Measurements from ENCODE around the gene AP1S3.
"Not testable (repeated sequence)": the region's sequence is repeated elsewhere in the genome, so short reads cannot be mapped to it uniquely, and the experiment has no call there.

AP1S3 gene

DNA sequence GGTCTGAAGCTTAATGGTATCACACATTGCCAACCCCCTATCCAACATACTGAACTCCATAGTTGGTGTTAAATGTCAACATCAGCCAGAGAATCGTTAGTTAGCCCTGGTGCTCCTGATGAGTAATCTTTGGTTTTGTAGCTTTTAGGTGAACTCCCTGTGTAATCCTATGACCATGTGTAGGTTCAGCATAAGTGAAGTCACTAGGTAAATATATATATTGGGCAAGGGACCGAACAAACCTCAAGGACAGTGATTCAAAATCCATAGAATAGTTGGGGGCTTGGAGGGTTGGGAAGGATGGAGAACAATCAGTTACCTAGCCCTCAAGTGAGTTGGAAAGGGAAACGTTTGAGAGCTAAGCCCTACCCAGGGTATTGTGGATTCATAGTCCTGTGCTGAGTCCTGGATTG is 16.0 kb upstream of the AP1S3 start:
- no peak for DNase-seq (ENCODE audit: low read depth in 2 of 2)

DNA sequence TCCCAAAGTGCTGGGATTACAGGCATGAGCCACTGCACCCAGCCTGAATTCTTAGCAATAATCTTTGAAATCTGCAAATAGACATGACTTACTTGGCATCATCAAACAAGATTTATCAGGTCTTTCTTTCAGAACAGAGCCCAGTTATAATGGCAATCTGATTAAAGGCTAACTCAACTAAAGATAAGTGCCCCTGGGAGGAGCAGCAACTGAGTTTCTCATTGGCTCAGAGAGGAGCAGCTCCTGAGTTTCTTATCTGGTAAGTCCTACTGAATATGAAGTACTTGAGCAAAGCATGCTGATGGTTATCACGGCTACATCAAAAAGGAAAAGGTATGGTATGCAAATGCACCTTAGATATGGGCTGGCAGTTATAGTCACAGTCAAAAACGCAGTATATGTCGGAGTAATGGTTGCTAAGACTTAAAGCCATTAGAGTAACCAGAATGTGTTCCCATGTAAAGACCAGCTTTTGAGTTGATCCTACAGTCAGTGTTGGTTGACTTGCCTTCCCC is 15.0 kb upstream of the AP1S3 start:
- DNase-seq (ENCODE audit: low read depth in 2 of 2) = no peak

DNA sequence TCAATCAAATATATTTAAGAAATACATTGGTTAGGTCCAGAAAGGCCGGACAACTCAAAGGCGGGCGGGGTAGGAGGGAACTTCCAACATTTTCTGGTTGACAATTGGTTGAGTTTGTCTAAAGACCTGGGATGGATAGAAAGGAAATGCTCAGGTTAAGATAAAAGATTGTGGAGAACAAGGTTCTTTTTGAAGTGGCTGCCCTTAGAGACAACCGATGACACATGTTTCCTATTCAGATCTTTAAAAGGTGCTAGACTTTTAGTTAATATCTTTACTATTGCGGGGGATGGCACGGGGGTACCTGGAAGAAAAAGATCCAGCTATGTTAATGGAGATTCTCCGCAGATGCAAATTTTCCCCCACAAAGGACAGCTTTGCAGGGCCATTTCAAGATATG is 10.0 kb upstream of the AP1S3 start:
- no peak for DNase-seq (ENCODE audit: low read depth in 2 of 2)

DNA sequence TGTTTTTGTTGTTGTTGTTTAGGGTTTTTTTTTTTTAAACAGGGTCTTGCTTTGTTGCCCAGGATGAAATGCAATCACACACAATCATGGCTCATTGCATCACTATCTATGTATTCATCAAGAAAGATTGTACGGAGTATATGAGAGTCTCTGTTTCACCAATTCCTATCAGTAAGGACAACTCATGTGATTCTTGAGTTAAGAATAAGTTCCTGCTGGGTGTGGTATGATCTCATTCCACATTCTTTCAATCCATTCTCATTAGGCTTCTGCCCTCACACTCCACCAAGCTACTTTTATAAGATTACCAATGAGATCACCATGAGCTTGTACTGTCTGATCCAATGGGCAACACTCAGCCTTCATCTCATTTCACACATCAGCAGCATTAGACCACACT is 9.1 kb upstream of the AP1S3 start:
- no peak for DNase-seq (ENCODE audit: low read depth in 2 of 2)

DNA sequence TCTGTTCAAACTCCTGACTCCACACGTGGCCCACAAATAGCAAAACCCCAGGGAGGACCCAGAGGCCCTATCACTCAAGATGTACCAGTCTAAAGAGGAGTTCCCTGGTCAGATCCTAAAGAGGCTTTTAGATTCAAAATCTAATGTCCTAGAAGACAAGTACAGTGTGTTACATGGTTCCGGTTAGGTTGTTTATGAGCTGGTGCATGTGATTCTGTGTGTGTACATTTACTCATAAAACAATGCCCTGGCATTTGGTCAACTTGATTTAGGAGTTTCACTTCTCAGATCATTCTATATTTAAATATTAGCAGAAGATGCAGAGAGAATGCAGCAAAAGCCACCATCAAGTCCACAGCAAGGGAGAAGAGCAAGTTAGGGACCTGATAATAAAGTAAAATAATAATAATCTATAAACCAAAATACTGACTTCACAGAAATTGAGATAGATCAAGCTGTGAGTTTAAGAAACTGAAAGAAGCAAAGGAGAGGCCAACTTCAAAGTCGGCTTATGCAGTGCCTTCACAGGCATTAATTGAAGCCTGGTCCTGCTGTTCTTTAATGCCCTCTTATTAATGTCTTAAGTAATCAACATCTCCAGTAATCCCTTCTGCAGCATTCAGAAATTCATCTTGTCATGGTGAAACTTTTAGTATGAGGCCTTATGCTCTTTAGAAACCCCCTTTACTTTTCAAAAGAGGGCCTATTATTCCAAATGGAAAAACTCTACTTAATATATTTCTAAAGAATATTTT is 4.2 kb upstream of the AP1S3 start:
- DNase-seq (ENCODE audit: low read depth in 2 of 2) = no peak

DNA sequence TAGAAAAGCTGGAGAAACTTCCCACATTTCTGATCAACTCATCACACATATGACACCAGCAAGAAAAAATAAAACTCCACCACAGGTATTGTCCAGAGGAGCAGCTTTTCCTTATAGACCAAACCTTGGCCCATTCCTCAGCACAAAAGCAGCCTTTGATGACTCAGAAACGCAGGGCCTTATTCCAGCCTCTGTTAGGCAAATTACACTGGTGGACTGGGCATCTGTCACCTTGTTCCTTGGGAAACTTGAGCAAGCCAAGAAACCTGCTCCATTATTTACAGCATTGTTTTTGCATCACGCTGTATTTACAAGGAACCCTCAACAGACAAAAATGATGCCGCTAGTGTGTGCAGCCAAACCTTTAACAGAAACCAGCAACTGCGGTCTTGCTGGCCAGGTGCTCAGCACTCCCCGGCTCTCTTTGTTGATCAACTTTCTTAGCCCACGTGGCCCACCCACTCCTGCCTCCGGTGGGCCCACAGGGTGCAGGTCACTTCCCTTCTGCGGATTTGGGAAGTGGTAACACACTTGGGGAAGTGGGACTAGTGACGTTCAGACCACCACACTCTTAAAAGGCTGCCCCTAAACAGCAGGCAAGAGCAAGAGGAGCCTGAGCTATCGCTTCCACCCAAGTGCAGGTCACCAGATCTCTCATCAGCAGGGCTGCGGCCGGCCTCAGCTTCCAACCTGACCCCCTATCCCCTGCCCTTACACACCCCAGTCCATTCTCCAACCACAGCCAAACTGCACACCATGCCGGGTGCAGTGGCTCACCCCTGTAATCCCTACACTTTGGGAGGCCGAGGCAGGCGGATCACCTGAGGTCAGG is 1.5 kb downstream of the AP1S3 start:
- DNase-seq (ENCODE audit: low read depth in 2 of 2) = no peak

DNA sequence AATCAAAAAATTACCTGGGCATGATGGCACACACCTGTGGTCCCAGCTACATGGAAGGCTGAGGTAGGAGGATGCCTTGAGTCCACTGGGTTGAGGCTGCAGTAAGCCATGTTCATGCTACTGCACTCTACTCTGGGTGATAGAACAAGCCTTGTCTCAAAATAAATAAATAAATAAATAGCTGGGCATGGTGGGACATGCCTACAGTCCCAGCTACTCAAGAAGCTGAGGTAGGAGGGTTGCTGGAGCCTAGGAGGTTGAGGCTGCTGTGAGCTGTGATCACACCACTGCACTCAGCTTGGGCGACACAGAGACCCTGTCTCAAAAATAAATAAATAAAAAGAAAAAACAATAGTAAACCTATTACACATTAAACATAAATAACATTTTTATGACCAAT is 3.0 kb downstream of the AP1S3 start:
- no peak for DNase-seq (ENCODE audit: low read depth in 2 of 2)

DNA sequence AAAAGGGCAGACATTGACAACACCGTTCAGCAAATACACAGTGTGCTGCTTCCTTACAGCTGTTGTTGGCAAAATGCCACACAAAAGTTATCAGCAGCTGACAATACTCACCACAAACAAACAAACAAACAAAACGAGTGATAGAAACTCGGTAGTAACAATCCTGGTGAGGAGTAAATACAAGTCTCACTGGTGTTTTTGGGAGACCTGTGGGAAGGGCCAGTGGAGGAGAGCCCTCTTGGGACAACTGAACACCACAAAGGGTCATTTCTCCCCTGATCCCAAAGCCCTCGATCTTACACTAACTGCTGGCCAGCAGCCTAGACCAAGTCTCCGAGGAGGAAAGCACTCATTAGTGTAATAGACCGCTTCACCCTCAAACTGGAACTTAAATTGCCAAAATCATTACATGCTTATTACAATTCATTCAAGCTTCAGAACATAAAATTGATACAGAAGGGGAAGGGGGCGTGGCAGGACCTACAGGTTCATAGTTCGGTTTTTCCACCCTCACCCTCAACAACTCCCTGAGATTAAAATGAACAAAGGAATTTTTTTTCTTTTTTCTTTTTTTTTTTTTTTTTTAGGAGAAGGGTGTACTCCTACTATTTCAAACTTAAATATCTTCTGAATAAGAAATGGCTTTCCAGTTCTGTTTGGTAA is 5.0 kb downstream of the AP1S3 start:
- no peak for DNase-seq (ENCODE audit: low read depth in 2 of 2)

DNA sequence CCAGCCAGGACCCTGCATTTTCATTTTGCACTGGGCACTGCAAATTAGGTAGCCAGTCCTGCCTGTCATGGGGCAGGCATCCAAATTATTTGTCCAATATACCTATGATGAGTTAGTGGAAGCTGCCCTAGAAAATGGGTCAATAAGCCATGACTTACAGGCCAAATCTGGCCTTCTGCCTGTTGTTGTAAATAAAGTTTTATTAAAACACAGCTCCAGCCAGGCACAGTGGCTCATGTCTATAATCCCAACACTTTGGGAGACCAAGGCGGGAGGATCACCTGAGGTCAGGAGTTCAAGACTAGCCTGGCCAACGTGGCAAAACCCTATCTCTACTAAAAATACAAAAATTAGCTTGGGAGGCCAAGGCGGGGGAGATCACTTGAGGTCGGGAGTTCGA is 8.3 kb downstream of the AP1S3 start:
- DNase-seq (ENCODE audit: low read depth in 2 of 2) = no peak

DNA sequence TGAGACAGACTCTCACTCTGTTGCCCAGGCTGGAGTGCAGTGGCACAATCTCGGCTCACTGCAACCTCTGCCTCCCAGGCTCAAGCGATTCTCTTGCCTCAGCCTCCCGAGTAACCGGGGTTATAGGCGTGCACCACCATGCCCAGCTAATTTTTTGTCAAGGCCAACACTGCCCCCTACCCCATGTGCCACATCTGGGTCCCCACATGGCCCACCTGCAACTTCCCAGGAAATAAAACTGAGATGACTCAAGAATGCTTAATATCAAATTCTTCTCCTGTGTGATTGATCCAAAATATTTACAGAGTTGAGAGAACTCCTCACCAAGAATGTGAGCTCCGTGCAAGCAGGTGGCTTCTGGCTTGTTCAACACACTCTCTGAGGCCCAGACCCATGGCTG is 9.1 kb downstream of the AP1S3 start:
- DNase-seq (ENCODE audit: low read depth in 2 of 2) = no peak

DNA sequence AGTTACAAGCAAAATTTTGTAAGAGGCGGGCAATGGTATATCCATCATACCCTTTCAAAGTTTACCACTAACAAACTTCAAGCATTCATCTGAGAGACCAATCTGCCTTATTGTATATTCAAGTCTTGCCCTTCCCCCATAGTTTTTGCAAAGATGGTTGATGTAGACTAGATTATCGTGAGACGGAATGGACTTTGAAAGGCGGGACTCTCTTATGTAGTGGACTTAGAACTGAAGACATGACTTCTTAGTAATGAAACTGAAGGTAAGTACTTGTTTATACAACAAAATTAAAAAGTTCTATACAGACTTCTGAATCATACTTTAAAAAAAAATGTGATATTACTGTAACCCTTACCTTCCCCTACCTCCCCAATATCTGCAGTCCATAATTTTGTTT is 10.4 kb downstream of the AP1S3 start:
- no peak for DNase-seq (ENCODE audit: low read depth in 2 of 2)

DNA sequence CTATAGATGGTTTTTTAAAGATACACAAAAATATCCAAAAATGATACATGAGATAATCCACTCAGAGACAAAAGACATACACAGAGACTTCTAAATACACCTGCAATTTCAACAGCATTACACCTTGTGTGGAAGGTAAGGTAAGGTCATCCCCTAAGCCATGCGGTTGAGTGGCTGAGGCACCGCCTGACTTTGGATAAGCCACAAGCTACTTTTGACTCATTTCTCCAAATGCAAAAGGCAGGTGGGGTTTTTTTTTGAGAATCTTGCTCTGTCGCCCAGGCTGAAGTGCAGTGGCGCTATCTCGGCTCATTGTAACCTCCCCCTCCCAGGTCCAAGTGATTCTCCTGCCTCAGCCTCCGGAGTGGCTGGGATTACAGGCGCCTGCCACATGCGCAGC is 13.1 kb downstream of the AP1S3 start:
- DNase-seq (ENCODE audit: low read depth in 2 of 2) = no peak

DNA sequence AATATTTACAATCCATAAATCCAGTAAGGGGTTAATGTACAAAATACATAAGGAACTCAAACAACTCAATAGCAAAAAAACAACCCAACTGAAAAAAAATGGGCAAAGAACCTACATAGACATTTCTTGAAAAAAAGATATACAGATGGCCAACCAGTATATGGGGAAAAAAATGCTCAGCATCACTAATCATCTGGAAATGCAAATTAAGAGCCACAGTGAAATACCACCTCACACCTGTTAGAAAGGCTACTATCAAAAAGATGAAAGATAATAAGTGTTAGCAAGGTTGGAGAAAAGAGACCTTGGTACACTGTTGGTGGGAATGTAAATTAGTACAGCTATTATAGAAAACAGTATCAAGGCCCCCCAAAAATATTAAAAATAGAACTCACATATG is 14.6 kb downstream of the AP1S3 start:
- no peak for DNase-seq (ENCODE audit: low read depth in 2 of 2)

DNA sequence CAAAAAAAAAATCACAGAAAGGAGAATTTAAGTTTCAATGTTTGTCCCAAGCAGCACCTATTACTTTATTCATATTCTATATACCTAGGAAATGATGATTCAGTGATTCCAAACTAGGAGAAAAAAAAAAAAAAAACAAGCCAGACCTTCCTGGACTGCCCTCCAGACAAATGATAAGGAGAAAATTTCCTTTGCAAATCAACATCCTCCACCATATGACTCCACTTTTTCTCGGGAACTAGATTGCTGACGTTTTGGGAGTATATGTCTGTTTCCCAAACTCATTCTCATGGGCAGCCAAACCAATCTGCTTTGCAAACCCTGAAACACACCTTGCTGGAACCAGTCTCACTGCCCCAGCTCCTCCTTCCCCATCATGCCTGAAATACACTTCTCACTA is 16.8 kb downstream of the AP1S3 start:
- DNase-seq (ENCODE audit: low read depth in 2 of 2) = no peak

DNA sequence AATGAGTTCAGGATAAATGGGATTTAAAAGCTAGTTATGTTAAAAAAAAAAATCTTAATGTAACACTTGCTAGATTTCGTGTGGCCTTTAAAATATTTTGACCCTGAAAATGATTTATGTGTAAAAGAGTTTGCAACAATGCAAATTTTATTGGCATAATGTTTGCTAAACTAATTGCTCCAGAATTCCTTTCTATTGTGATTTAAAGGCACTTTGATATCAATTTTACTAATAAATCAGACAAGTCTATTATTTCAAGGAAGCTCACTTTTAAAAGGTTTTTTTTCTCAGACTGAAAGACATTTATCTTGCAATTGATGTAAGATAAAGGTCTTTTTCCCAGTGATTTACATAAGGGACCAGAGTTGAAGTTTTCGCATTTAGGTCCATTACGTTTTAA is 17.5 kb downstream of the AP1S3 start:
- DNase-seq (ENCODE audit: low read depth in 2 of 2) = no peak

DNA sequence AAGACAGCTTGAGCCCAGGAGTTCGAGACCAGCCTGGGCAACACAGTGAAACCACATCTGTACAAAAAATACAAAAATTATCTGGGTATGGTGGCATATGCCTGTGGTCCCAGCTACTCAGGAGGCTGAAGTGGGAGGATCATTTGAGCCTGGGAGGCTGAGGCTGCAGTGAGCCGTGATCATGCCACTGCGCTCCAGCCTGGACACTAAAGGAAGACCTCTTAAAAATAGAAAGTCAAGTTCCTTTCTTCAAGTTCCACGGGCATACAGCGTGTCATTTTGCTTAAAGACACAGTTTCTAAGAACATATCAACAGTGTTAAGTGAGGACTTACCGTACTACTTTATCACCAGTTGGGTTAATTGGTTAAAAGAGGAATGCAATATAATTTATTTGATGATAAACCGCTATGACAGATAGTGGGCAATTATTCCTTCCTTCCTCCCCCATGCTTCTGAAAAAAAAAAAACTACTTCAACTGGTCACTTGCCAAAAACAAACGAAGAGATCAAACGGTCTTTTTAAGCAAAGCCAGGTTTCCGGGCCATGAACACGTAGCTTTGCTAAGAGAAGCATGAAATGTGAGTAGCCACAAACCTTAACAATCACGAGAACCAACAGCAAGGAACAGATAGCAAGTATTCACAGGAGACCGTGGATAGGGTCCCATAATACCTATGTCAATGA is 21.4 kb downstream of the AP1S3 start:
- DNase-seq (ENCODE audit: low read depth in 2 of 2) = no peak

DNA sequence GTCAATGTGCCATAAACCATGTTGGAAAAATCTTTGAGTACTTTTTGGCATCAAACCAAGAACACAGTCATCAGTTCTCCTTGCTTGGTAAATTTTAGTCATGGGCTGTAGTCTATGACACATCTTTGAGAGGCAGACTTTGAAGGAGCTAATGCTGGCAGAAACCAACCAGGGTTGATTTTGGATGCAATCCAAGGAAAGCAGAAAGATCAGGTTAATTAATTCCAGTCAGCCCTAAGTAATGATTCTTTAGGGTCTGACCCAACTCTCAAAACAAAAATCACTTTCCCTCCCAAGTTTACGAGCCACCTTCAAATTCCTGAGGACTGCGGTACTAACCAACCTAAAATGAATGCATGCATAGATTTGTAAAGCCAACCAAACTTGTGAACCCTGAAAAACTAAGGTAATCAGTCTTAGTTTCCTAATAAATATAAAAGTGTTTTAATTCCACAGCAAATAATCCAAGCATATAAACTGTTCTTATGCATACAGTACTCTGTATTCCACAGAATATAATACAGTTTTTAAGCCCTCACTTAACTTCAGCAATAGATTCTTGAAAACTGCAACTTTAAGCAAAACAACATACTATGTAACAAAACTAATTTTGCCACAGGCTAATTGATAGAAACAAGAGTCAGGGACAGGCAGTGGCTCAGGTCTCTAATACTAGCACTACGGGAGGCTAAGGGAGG is 22.0 kb downstream of the AP1S3 start:
- peak; percentile 44 to 48 for DNase-seq (ENCODE audit: low read depth in 2 of 2)

DNA sequence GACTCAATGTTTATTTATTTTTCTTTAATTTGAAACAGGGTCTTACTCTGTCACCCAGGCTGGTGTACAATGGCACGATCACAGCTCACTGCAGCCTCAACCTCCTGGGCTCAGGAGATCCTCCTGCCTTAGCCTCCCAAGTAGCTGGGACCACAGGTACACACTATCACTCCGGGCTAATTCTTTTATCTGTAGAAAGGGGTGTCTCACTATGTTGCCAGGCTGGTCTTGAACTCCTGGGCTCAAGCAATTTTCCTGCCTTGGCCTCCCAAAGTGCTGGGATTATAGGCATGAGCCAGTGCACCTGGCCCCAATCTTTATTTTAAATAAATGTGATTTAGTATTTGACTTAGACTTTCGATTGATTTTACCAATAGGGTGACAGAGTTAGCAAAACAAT is 22.6 kb downstream of the AP1S3 start:
- DNase-seq (ENCODE audit: low read depth in 2 of 2) = not testable (repeated sequence)

DNA sequence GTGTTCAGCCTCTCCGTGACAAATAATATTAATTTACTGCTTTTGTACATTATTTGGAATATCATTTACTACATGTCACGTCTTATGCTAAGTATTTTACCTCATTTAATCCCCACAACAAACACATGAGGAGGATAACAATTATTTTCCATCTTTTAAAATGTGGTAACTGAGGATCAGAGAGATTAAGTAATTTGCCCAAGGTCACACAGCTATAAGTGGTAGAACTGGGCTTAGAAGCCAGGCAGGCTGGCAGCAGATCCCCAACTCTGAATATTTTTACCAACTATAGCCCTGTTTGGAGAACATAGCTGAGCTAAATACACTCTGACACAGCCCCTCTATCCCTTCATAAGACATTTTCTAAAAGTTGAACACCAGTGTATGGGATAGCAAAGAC is 24.1 kb downstream of the AP1S3 start:
- DNase-seq (ENCODE audit: low read depth in 2 of 2) = no peak

DNA sequence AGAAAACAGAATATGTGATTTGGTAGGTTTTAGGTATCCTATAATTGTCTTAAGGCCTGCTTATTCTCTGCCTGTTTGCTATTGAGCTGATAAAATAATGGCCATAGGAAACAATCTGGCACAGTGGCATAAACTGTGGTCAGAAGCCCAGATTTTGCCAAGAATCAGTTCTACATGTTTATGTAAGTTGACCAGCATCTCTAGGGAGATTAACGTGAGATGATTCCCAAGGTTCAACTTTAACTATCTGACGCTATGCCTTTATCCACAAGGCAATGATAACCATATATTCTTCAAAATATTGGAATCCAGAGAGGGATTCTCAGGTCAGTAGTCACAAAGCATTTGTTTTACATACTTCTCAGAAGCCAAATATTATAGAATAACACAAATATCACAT is 25.6 kb downstream of the AP1S3 start:
- no peak for DNase-seq (ENCODE audit: low read depth in 2 of 2)

DNA sequence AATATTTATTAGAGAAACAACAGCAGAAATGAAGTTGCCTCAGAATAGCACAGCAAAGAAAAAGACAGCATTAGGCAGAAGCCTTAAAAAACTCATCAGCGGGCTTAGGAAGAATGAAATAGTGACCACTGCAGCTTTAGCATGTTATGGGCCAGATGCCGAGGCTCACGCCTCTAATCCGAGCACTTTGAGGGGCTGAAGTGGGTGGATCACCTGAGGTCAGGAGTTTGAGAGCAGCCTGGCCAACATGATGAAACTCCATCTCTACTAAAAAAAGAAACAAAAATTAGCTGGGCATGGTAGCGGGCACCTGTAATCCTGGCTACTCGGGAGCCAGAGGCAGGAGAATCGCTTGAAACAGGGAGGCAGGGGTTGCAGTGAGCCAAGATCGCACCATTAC is 32.4 kb downstream of the AP1S3 start:
- no peak for DNase-seq (ENCODE audit: low read depth in 2 of 2)

All from fibroblast of skin of left quadriceps (primary cell).